Activated T-cell treated with anti-CD3 and anti-CD28 coated beads, Interleukin-2, amount 50 U/mL, for 1 hour (primary cell): Measurements from ENCODE around the gene TMEM138.

Source experiments
- DNase-seq: peaks from one replicate; pipeline ENCODE4 v3.0.0-alpha.2; 2020

Gene TMEM138

DNA sequence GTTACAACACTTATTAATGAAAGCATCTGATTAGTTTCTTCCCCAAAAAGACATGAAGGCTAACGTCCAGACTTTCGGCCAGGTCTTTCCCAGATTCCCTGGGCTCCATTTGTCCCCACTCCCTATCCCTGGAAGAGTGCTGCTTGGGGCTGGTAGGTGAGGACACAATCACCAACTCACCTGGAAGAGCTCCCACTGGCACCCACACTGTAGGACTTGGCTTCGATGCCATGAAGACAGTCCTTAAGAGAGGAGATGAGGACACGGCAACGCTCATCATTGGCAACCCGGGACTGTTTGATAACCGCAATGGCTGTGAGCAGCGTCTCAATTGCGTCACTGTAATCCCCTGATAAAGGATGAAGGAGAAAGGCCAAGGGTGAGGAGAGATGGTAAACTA lies 49.4 kb downstream of the TMEM138 start:
- no peak for DNase-seq

DNA sequence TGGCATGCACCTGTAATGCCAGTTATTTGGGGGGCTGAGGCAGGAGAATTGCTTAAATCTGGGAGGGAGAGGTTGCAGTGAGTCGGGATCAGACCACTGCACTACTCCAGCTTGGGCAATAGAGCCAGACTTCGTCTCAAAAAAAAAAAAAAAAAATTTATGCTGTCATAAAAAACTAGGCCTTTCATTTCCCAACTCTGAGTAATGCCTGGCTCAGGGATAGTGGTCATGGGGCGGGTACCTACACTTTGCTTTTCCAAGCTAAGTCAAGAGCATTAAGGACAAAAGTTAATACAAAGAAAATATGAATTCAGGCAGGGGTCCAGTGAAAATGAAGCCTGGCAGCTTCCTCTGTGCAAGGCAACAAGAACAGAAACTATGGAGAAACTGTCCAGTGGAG lies 51.3 kb downstream of the TMEM138 start:
- no peak for DNase-seq

DNA sequence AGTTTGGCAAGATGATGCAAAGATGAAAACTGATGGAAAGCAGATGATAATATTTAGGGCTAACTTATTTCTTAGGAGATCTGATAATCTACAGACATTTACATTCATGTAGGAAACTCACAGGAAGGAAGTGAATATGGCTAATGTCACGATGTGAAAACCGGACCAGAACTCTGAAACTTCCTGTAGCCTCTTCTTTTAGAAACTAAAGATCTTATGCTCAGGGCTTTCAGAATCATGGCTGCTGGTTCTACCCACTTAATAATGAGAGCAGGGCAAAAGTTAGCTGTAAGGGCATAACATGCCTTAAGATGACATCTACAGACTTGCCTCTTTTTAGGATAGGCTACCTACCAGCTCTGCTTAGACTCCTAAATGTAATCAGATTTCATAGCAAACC lies 52.4 kb downstream of the TMEM138 start:
- DNase-seq: no peak

DNA sequence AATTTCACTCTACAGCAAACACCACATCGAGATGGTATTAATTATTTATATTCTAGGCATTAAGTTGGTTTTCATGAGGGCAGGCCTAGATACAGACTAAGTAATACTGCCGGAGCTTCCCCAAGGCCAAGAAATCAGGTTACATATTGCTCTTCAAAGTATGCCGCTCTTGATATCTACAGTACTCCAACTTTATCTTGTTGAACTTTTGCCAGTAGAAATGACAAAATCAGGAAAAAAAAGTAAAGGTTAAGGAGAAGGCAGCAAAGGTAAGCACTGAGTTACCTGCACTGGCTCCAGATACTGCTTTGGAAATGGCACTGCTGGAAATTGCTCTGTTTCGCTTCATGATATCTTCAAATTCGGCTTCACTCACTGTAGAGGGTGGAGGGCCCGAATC lies 53.2 kb downstream of the TMEM138 start:
- no peak for DNase-seq

DNA sequence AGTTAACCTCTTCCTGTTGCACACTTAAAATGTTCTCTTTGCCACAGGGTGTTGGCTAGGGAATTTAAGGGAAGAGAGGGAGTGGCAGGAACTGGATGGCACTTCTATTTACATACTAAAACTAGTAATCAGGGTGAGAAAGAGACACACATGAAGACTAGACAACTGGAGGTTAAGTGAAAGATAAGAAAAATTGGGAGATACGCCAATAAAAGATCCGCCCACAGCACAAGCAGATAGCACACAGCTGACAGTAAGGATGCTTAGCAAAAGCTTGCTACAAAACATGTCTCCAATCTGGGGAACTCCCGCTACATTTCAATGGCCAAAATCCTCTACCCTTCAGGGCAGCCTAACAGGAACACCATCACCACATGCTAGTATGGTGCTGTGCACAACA lies 54.8 kb downstream of the TMEM138 start:
- DNase-seq: no peak

DNA sequence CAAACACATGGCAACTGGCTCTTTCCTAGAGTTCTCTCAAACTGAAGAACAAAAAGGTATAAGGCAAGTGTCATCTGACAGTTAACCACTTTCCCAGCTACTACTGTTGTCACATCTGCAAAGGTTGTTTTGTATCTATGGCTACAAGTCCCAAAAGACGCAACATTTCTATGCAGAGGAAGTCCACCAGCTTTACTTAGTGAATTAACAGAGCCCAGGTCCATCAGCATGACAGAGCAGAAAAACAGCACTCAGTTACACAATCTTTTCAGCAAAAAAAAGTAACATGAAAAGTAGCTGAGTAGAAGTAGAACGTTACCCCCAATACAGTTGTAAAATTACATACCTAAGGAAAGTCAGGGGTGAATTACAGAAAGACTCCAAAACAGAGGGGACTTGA lies 55.5 kb downstream of the TMEM138 start:
- DNase-seq: no peak

DNA sequence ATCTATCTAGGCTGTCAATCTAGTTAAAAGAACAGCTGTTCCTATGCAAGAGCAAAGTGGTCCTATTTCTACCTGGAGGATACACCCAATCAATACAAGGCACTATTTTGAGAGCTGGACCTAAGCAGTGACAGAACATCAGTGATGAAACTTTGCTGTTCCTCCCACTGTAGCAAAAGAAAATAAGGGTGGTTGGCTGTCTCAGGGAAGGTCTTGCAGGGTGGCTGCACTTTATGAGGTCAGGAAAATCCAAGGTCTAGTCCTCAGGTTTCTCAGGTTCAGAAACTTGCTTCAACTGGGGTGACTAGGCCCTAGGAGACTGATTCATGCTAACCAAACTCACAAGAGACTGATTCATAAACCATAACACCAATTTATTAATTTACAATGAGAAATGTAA lies 56.0 kb downstream of the TMEM138 start:
- DNase-seq: no peak
